GM23338 (cell line): ENCODE measurements around the gene ATP9A. TPM values are rescaled to one million over a fixed set of nuclear protein-coding genes. Genes with fewer than 3 reads are reported as not detected.

Experiments used
- ATAC-seq: fragments of 200-7000 bp; cut with Tn5 transposase; 3 replicates; pipeline ENCODE4 v1.9.1; 2020
- DNase-seq: peaks from one replicate; pipeline ENCODE4 v3.0.0-alpha.2; 2015; ENCODE audit warnings: low spot score
- H2AFZ ChIP-seq: fragments of 200-600 bp; sonication (generic); 2 replicates; pipeline ENCODE4 v1.8.0; 2016; ENCODE audit warnings: antibody characterized with exemption, mild to moderate bottlenecking, moderate library complexity
- H3F3A ChIP-seq: fragments of 200-600 bp; sonication (generic); replicated peaks from 2 replicates; pipeline ENCODE4 v1.8.0; 2017; ENCODE audit warnings: antibody characterized with exemption, mixed run types, low read depth
- H3K27ac ChIP-seq: fragments of 200-600 bp; sonication (generic); 2 replicates; pipeline ENCODE4 v1.6.1; 2016; ENCODE audit warnings: low read depth
- H3K27me3 ChIP-seq: fragments of 200-600 bp; sonication (generic); 2 replicates; pipeline ENCODE4 v1.8.0; 2016; ENCODE audit warnings: mild to moderate bottlenecking, mixed run types, moderate library complexity; ENCODE audit not compliant: insufficient read depth
- H3K36me3 ChIP-seq: fragments of 200-600 bp; sonication (generic); 2 replicates; pipeline ENCODE4 v1.8.0; 2016; ENCODE audit warnings: mild to moderate bottlenecking; ENCODE audit not compliant: insufficient read depth
- H3K4me1 ChIP-seq: fragments of 200-600 bp; sonication (generic); 2 replicates; pipeline ENCODE4 v1.8.0; 2016; ENCODE audit warnings: mild to moderate bottlenecking, moderate library complexity; ENCODE audit not compliant: insufficient read depth
- H3K4me2 ChIP-seq: fragments of 200-600 bp; sonication (generic); 2 replicates; pipeline ENCODE4 v1.7.1; 2017; ENCODE audit warnings: mixed run types
- H3K4me3 ChIP-seq: fragments of 200-600 bp; sonication (generic); 2 replicates; pipeline ENCODE4 v1.6.1; 2016; ENCODE audit warnings: mixed run types
- H3K79me2 ChIP-seq: fragments of 200-600 bp; sonication (generic); replicated peaks from 2 replicates; pipeline ENCODE4 v1.8.0; 2017; ENCODE audit warnings: mild to moderate bottlenecking; ENCODE audit not compliant: insufficient read depth
- H3K9me2 ChIP-seq: fragments of 200-600 bp; sonication (generic); 2 replicates; pipeline ENCODE4 v1.8.0; 2017; ENCODE audit not compliant: insufficient read depth
- H4K20me1 ChIP-seq: fragments of 200-600 bp; sonication (generic); replicated peaks from 2 replicates; pipeline ENCODE4 v1.8.0; 2017; ENCODE audit warnings: mild to moderate bottlenecking; ENCODE audit not compliant: insufficient read depth
- H3K27ac Mint-ChIP-seq: 2 replicates; pipeline ENCODE4 v1.8.0; 2020; ENCODE audit warnings: inconsistent platforms, mild to moderate bottlenecking, moderate library complexity, mixed read lengths
- H3K27me3 Mint-ChIP-seq: 3 replicates; pipeline ENCODE4 v1.8.0; 2022; ENCODE audit warnings: low read depth, mild to moderate bottlenecking, moderate library complexity, mixed read lengths, inconsistent platforms; ENCODE audit not compliant: insufficient read depth, poor library complexity
- H3K36me3 Mint-ChIP-seq: 3 replicates; pipeline ENCODE4 v1.8.0; 2021; ENCODE audit warnings: low read depth, mild to moderate bottlenecking, inconsistent platforms, moderate library complexity, mixed read lengths
- H3K4me1 Mint-ChIP-seq: 3 replicates; pipeline ENCODE4 v1.8.0; 2020; ENCODE audit warnings: mild to moderate bottlenecking, inconsistent platforms, mixed read lengths
- H3K4me3 Mint-ChIP-seq: 3 replicates; pipeline ENCODE4 v1.8.0; 2021; ENCODE audit warnings: moderate library complexity, mild to moderate bottlenecking, inconsistent platforms, mixed read lengths
- H3K9me3 Mint-ChIP-seq: 3 replicates; pipeline ENCODE4 v1.8.0; 2020; ENCODE audit warnings: moderate library complexity, mild to moderate bottlenecking, inconsistent platforms, mixed read lengths
- CREB1 ChIP-seq: fragments of 250-450 bp; sonication (Bioruptor Pico); IDR thresholded peaks from 2 replicates; pipeline ENCODE4 v1.5.0; 2020; ENCODE audit warnings: low read depth, mild to moderate bottlenecking, moderate library complexity
- EZH2 ChIP-seq: fragments of 200-600 bp; sonication (generic); IDR thresholded peaks from one replicate; pipeline ENCODE4 v1.8.0; 2017; ENCODE audit warnings: antibody characterized with exemption, mild to moderate bottlenecking, low read depth; ENCODE audit not compliant: unreplicated experiment
- EZH2phosphoT487 ChIP-seq: fragments of 200-600 bp; sonication (generic); IDR thresholded peaks from one replicate; pipeline ENCODE4 v1.8.1; 2018; ENCODE audit warnings: antibody characterized with exemption; ENCODE audit not compliant: unreplicated experiment
- JUNB ChIP-seq: IDR thresholded peaks from one replicate; pipeline ENCODE4 v1.6.1; 2016; ENCODE audit warnings: antibody characterized with exemption; ENCODE audit not compliant: unreplicated experiment
- NANOG ChIP-seq: IDR thresholded peaks from 2 replicates; pipeline ENCODE4 v1.6.1; 2016; ENCODE audit warnings: antibody characterized with exemption, borderline replicate concordance
- POLR2AphosphoS5 ChIP-seq: IDR thresholded peaks from 2 replicates; pipeline ENCODE4 v1.6.1; 2016; ENCODE audit warnings: antibody characterized with exemption, low read depth
- STAT1 ChIP-seq: IDR thresholded peaks from one replicate; pipeline ENCODE4 v1.6.1; 2016; ENCODE audit warnings: antibody characterized with exemption; ENCODE audit not compliant: unreplicated experiment
- ZNF114 ChIP-seq: fragments of 250-450 bp; sonication (Bioruptor Pico); IDR thresholded peaks from 2 replicates; pipeline ENCODE4 v1.5.0; 2020; ENCODE audit warnings: mild to moderate bottlenecking, moderate library complexity
- ZNF331 ChIP-seq: fragments of 250-450 bp; sonication (Bioruptor Pico); IDR thresholded peaks from 2 replicates; pipeline ENCODE4 v1.5.0; 2020; ENCODE audit warnings: low read depth, mild to moderate bottlenecking, moderate library complexity
- polyA plus RNA-seq: library from polyadenylated mRNA; unstranded; fragments of >200 nt; fragmentation: Nextera tagmentation; extraction: Ambion mirVana; gene quantifications from 2 replicates; pipeline ENCODE4 v1.2.1, GENCODE V29; 2016
- total RNA-seq: library from RNA; depleted of rRNA; stranded (reverse); fragments of >200 nt; shearing (Covaris generic); gene quantifications from 2 replicates; pipeline ENCODE4 v1.2.3, GENCODE V29; 2014
- TF ChIP-seq, protein P1 (sequence below), 2 experiments: fragments of 200-600 bp in 1 of 2; sonication (generic) in 1 of 2; conservative IDR thresholded peaks; 2 replicates each; pipeline versions ENCODE4 v1.5.1 to v1.6.1; 2016 to 2017; ENCODE audit warnings: antibody characterized with exemption in 2 of 2, low read depth in 2 of 2, mild to moderate bottlenecking in 2 of 2, moderate library complexity in 1 of 2
- TF ChIP-seq, protein P2 (sequence below): IDR thresholded peaks from 2 replicates; pipeline ENCODE4 v1.6.1; 2016; ENCODE audit warnings: antibody characterized with exemption
- TF ChIP-seq, protein P3 (sequence below): IDR thresholded peaks from one replicate; pipeline ENCODE4 v1.6.1; 2018; ENCODE audit warnings: antibody characterized with exemption; ENCODE audit not compliant: unreplicated experiment

The ATP9A gene
- total and polyA plus RNA-seq, 2 experiments from 2014 or later, result 0.94 to 5.9 TPM

DNA sequence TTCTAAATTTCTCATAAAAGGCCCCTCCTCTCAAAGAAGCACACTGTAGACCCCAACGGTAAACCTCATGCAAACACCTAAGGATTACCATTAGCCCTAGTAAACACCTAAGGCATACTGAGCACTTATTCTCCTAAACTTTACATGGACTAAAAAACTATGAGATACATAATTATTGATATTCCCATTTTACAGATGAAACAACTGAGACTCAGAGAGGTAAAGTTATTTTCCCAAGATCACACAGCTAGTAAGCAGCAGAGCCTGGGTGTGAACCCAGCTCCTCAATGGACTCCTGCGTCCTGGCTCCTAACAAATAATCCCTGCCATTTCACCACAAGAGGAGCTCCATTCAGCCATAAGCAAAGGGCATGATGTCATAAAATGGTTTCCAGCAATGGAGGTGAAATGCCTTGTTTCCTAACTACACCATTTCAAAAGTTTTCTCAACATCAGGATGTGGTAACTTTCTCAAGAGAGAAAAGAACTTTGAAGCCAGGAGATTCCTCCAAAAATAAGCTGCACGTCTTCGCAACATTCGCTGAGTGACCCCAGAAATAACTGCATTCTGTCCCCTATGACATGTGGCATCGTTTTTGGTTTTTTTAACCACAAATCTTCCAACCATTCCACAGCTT lies 4.1 kb downstream of the ATP9A start:
- TF ChIP-seq STAT1, result no peak
- no peak for TF ChIP-seq ZNF114 (CRISPR knock-in tag)
- TF ChIP-seq CREB1, result no peak
- no peak for TF ChIP-seq NANOG
- TF ChIP-seq, protein P1, sequence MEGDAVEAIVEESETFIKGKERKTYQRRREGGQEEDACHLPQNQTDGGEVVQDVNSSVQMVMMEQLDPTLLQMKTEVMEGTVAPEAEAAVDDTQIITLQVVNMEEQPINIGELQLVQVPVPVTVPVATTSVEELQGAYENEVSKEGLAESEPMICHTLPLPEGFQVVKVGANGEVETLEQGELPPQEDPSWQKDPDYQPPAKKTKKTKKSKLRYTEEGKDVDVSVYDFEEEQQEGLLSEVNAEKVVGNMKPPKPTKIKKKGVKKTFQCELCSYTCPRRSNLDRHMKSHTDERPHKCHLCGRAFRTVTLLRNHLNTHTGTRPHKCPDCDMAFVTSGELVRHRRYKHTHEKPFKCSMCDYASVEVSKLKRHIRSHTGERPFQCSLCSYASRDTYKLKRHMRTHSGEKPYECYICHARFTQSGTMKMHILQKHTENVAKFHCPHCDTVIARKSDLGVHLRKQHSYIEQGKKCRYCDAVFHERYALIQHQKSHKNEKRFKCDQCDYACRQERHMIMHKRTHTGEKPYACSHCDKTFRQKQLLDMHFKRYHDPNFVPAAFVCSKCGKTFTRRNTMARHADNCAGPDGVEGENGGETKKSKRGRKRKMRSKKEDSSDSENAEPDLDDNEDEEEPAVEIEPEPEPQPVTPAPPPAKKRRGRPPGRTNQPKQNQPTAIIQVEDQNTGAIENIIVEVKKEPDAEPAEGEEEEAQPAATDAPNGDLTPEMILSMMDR (conservative IDR thresholded peaks at IDR 0.05; ENCODE audit: low read depth in 2 of 2), result no peak
- TF ChIP-seq, protein P2, sequence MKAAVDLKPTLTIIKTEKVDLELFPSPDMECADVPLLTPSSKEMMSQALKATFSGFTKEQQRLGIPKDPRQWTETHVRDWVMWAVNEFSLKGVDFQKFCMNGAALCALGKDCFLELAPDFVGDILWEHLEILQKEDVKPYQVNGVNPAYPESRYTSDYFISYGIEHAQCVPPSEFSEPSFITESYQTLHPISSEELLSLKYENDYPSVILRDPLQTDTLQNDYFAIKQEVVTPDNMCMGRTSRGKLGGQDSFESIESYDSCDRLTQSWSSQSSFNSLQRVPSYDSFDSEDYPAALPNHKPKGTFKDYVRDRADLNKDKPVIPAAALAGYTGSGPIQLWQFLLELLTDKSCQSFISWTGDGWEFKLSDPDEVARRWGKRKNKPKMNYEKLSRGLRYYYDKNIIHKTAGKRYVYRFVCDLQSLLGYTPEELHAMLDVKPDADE, result no peak
- Histone ChIP-seq H2AFZ (no peak overlapping the region), H3F3A (peaks cover 4% of the 10 kb centered on the region), H4K20me1 (no peaks in the 10 kb centered on the region), H3K4me1 (no peaks in the 10 kb centered on the region), H3K4me2 (no peak overlapping the region), H3K27ac (0 out of 2 replicates have a peak overlapping the region, but pooled peaks have one; percentile 21), H3K36me3 (no peaks in the 10 kb centered on the region), H3K9me2 (no peaks in the 10 kb centered on the region), H3K4me3 (no peak overlapping the region), H3K79me2 (no peaks in the 10 kb centered on the region), H3K27me3 (peaks cover 7% of the 10 kb centered on the region; the same call in 1 of the 2 replicates)
- ATAC-seq (no peak), DNase-seq (peak; percentile 24)
- Mint-ChIP-seq H3K9me3 (peaks cover 5% of the 10 kb centered on the region; the same call in 1 of the 3 replicates), H3K4me1 (peaks cover 14% of the 10 kb centered on the region), H3K27me3 (peaks cover 16% of the 10 kb centered on the region), H3K4me3 (no peak overlapping the region), H3K36me3 (peaks cover 13% of the 10 kb centered on the region), H3K27ac (no peak overlapping the region)

DNA sequence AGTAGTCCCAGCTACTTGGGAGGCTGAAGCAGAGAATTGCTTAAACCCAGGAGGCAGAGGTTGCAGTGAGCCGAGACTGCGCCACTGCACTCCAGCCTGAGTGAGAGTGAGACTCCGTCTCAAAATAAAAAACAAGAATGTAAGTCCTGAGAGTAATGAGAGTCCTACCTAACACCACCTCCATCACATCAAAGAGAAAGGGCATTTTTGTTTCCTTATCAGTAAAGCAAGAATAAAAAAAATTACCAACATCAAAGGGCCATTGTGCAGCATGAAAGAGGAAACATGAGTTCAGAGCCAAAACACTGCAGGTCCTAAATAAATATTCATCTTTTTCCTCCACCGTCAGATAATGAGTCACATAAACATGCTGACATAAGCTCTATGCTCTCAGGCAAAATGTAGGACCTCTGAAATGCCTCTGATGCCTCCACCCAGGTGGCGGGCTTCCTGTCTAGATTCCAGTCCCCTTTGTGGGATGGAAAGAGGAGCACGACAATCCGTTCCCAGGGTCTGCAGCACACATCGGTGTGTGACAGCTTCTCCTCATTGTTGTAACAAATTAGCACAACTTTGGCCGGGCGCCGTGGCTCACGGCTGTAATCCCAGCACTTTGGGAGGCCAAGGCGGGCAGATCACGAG lies 7.2 kb downstream of the ATP9A start:
- Histone ChIP-seq H3K36me3 (no peaks in the 10 kb centered on the region), H4K20me1 (no peaks in the 10 kb centered on the region), H3K27ac (no peak overlapping the region), H3K4me3 (no peak overlapping the region), H3K79me2 (no peaks in the 10 kb centered on the region), H3F3A (no peaks in the 10 kb centered on the region; the same call in 1 of the 2 replicates), H3K4me2 (no peak overlapping the region), H3K9me2 (no peaks in the 10 kb centered on the region), H3K4me1 (no peaks in the 10 kb centered on the region), H2AFZ (no peak overlapping the region), H3K27me3 (no peaks in the 10 kb centered on the region)
- Mint-ChIP-seq H3K4me3 (no peak overlapping the region), H3K9me3 (peaks cover 5% of the 10 kb centered on the region; the same call in 1 of the 3 replicates), H3K4me1 (peaks cover 9% of the 10 kb centered on the region), H3K27me3 (peaks cover 10% of the 10 kb centered on the region), H3K27ac (no peak overlapping the region; the same call in 1 of the 2 replicates), H3K36me3 (peaks cover 13% of the 10 kb centered on the region; the same call in 2 of the 3 replicates)
- peak; percentile 46 for DNase-seq
- peak; percentile 49 for ATAC-seq
- TF ChIP-seq, protein P3, sequence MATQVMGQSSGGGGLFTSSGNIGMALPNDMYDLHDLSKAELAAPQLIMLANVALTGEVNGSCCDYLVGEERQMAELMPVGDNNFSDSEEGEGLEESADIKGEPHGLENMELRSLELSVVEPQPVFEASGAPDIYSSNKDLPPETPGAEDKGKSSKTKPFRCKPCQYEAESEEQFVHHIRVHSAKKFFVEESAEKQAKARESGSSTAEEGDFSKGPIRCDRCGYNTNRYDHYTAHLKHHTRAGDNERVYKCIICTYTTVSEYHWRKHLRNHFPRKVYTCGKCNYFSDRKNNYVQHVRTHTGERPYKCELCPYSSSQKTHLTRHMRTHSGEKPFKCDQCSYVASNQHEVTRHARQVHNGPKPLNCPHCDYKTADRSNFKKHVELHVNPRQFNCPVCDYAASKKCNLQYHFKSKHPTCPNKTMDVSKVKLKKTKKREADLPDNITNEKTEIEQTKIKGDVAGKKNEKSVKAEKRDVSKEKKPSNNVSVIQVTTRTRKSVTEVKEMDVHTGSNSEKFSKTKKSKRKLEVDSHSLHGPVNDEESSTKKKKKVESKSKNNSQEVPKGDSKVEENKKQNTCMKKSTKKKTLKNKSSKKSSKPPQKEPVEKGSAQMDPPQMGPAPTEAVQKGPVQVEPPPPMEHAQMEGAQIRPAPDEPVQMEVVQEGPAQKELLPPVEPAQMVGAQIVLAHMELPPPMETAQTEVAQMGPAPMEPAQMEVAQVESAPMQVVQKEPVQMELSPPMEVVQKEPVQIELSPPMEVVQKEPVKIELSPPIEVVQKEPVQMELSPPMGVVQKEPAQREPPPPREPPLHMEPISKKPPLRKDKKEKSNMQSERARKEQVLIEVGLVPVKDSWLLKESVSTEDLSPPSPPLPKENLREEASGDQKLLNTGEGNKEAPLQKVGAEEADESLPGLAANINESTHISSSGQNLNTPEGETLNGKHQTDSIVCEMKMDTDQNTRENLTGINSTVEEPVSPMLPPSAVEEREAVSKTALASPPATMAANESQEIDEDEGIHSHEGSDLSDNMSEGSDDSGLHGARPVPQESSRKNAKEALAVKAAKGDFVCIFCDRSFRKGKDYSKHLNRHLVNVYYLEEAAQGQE, result no peak
- TF ChIP-seq STAT1, result no peak
- TF ChIP-seq POLR2AphosphoS5, result no peak
- no peak for TF ChIP-seq ZNF331 (CRISPR knock-in tag)
- no peak for TF ChIP-seq ZNF114 (CRISPR knock-in tag)
- TF ChIP-seq NANOG, result no peak
- TF ChIP-seq EZH2phosphoT487, result no peak
- no peak for TF ChIP-seq EZH2
- no peak for TF ChIP-seq JUNB
- TF ChIP-seq, protein P1 (conservative IDR thresholded peaks at IDR 0.05; ENCODE audit: low read depth in 2 of 2), result no peak
